Measurements from ENCODE around the gene MYO15B. TPM values are rescaled to one million over a fixed set of nuclear protein-coding genes. Genes with fewer than 3 reads are reported as not detected.

MYO15B gene
- total RNA-seq, 1 experiment from 2014 or later, result 26.5 TPM

DNA sequence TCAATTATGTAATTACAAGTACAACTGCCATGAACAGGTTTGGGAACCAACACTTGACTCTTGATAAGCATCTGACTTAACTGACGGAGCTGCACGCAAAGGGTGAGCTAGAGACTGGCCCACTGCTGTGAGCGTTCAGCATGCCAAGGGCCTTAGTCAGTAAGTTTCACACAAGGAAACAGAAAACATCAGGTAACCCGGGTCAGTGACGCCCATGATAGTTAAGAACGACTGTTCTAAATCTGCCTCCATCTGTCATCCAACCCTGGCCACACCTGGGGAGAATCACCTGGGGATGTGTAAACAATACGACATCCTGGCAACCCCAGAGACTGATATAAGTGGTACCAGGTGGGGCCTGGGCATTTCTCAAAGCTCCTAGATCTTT is 57.9 kb downstream of the MYO15B start:
- POLR2A ChIA-PET, result no interaction called here
- in situ Hi-C loops (cut with HindIII; ENCODE audit: low pct_unique_long_range_greater_than_20kb, low sequenced_read_pairs), result no loop called here
- BruUV-seq (replicated peaks), result no TSS peak
- TF ChIP-seq TCF7L2 (IDR thresholded peaks at IDR 0.05; ENCODE audit: low read depth, low read length), result no peak
- no peak for TF ChIP-seq SIN3A (IDR thresholded peaks at IDR 0.05; ENCODE audit: borderline replicate concordance, insufficient read depth, low read depth, low read length)
- TF ChIP-seq, protein P1, sequence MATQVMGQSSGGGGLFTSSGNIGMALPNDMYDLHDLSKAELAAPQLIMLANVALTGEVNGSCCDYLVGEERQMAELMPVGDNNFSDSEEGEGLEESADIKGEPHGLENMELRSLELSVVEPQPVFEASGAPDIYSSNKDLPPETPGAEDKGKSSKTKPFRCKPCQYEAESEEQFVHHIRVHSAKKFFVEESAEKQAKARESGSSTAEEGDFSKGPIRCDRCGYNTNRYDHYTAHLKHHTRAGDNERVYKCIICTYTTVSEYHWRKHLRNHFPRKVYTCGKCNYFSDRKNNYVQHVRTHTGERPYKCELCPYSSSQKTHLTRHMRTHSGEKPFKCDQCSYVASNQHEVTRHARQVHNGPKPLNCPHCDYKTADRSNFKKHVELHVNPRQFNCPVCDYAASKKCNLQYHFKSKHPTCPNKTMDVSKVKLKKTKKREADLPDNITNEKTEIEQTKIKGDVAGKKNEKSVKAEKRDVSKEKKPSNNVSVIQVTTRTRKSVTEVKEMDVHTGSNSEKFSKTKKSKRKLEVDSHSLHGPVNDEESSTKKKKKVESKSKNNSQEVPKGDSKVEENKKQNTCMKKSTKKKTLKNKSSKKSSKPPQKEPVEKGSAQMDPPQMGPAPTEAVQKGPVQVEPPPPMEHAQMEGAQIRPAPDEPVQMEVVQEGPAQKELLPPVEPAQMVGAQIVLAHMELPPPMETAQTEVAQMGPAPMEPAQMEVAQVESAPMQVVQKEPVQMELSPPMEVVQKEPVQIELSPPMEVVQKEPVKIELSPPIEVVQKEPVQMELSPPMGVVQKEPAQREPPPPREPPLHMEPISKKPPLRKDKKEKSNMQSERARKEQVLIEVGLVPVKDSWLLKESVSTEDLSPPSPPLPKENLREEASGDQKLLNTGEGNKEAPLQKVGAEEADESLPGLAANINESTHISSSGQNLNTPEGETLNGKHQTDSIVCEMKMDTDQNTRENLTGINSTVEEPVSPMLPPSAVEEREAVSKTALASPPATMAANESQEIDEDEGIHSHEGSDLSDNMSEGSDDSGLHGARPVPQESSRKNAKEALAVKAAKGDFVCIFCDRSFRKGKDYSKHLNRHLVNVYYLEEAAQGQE (IDR thresholded peaks at IDR 0.05; ENCODE audit: insufficient read depth in 1 of 2, low read depth in 2 of 2, low read length in 1 of 2), result no peak
- TF ChIP-seq, protein P2, sequence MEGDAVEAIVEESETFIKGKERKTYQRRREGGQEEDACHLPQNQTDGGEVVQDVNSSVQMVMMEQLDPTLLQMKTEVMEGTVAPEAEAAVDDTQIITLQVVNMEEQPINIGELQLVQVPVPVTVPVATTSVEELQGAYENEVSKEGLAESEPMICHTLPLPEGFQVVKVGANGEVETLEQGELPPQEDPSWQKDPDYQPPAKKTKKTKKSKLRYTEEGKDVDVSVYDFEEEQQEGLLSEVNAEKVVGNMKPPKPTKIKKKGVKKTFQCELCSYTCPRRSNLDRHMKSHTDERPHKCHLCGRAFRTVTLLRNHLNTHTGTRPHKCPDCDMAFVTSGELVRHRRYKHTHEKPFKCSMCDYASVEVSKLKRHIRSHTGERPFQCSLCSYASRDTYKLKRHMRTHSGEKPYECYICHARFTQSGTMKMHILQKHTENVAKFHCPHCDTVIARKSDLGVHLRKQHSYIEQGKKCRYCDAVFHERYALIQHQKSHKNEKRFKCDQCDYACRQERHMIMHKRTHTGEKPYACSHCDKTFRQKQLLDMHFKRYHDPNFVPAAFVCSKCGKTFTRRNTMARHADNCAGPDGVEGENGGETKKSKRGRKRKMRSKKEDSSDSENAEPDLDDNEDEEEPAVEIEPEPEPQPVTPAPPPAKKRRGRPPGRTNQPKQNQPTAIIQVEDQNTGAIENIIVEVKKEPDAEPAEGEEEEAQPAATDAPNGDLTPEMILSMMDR (IDR thresholded peaks at IDR 0.05), result no peak
- TF ChIP-seq POLR2AphosphoS5 (IDR thresholded peaks at IDR 0.05; ENCODE audit: low read depth, low read length), result no peak
- Histone ChIP-seq H3K27me3 (ENCODE audit: control insufficient read depth, insufficient read depth, low read length) (no peaks in the 10 kb centered on the region), H3K4me1 (ENCODE audit: control insufficient read depth, insufficient read depth, low read length) (peaks cover 5% of the 10 kb centered on the region), H3K4me3 (ENCODE audit: low read depth in 2 of 2, low read length in 2 of 2) (no peak overlapping the region), H3K9me3 (ENCODE audit: control insufficient read depth, insufficient read depth, low read depth, low read length) (no peaks in the 10 kb centered on the region), H3K27ac (ENCODE audit: low read length) (peak overlapping the region; percentile 11; the same call in 1 of the 2 replicates), H3K36me3 (ENCODE audit: control insufficient read depth, insufficient read depth, low read length) (no peaks in the 10 kb centered on the region)
- DNase-seq (ENCODE audit: low read depth, low spot score), result no peak
- ATAC-seq, result peak; percentile 74
- intact Hi-C loops (cut with micrococcal nuclease; ENCODE audit: unreplicated experiment), result no loop called here
- CTCF ChIA-PET, result interaction anchor here (0.7 to 2.6 kb wide), 2 partner anchors 12 to 162 kb away, joined by 4 to 15 read pairs; partner anchors contain the start of gene SMIM5

DNA sequence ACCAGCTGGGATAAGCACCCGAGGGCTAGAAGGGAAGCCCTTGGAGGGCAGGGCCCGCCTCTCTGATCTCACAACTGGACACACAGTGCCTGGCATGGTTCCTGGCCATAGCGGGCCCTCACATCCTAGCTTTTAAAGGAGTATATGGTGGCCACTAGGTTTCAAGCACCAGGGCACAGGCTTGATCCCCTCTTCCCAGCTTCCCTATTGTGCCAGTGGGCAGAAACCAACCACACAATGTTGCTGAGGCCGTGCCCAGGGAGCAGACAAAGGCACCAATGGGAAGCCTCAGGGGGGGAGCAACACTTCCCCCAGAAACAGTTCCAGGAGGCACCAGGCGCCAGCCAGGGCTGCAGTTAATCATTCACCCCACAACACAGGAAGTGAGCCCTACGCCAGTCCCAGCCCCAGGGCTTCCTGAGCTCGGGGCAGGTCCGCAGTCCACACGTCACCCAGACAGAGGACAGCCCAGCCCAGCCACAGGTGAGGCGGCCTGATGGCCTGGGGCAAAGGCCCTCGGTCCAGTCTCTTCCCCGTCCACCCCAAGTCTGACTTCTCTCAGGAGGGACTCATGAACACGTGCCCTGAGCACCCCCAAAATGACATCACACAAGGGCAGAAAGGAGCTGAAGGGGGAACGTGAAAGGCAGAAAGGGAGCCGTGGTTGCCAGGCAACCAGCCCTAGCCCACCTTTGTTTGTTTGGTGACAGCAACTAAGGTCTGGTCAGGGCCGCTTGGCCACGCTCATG is 58.5 kb downstream of the MYO15B start:
- ATAC-seq, result peak; percentile 22
- Histone ChIP-seq H3K9me3 (ENCODE audit: control insufficient read depth, insufficient read depth, low read depth, low read length) (no peaks in the 10 kb centered on the region), H3K36me3 (ENCODE audit: control insufficient read depth, insufficient read depth, low read length) (no peaks in the 10 kb centered on the region), H3K4me1 (ENCODE audit: control insufficient read depth, insufficient read depth, low read length) (peaks cover 5% of the 10 kb centered on the region), H3K27ac (ENCODE audit: low read length) (no peak overlapping the region), H3K27me3 (ENCODE audit: control insufficient read depth, insufficient read depth, low read length) (no peaks in the 10 kb centered on the region), H3K4me3 (ENCODE audit: low read depth in 2 of 2, low read length in 2 of 2) (no peak overlapping the region)
- in situ Hi-C loops (cut with HindIII; ENCODE audit: low pct_unique_long_range_greater_than_20kb, low sequenced_read_pairs) (no loop called here), intact Hi-C loops (cut with micrococcal nuclease; ENCODE audit: unreplicated experiment) (no loop called here)
- BruUV-seq (replicated peaks), result no TSS peak
- ChIA-PET POLR2A (no interaction called here), CTCF (interaction anchor here (2.6 kb wide), 1 partner anchor 13 kb away, joined by 15 read pairs; the partner anchor contains the start of gene SMIM5)
- no peak for DNase-seq (ENCODE audit: low read depth, low spot score)
- TF ChIP-seq, protein P1 (IDR thresholded peaks at IDR 0.05; ENCODE audit: insufficient read depth in 1 of 2, low read depth in 2 of 2, low read length in 1 of 2), result no peak
- TF ChIP-seq SIN3A (IDR thresholded peaks at IDR 0.05; ENCODE audit: borderline replicate concordance, insufficient read depth, low read depth, low read length) (no peak), TCF7L2 (IDR thresholded peaks at IDR 0.05; ENCODE audit: low read depth, low read length) (no peak), POLR2AphosphoS5 (IDR thresholded peaks at IDR 0.05; ENCODE audit: low read depth, low read length) (no peak)
- TF ChIP-seq, protein P2 (IDR thresholded peaks at IDR 0.05), result no peak

Measured in Panc1 (cell line).